Sigmoid colon (tissue), 7 donors: ENCODE data around the gene TMPRSS6. TPM values are rescaled to one million over a fixed set of nuclear protein-coding genes. Genes with fewer than 3 reads are reported as not detected.
A peak's percentile ranks its signal among the peaks of the same experiment; 100 is the strongest.

Source experiments
- DNase-seq: peaks from one replicate; pipeline ENCODE4 v3.0.0-alpha.2; 2019
- H3K27ac ChIP-seq, 4 donors: fragments of 200-600 bp; sonication (generic); one replicate each; pipeline ENCODE4 v1.5.1; 2016 to 2019; ENCODE audit warnings: mild to moderate bottlenecking in 1 of 4
- H3K27me3 ChIP-seq, 3 donors: fragments of 200-600 bp; sonication (generic); one replicate each; pipeline ENCODE4 v1.5.1; 2019; ENCODE audit warnings: mild to moderate bottlenecking in 1 of 3
- H3K36me3 ChIP-seq, 4 donors: fragments of 200-600 bp; sonication (generic); one replicate each; pipeline ENCODE4 v1.5.1; 2016 to 2019
- H3K4me1 ChIP-seq, 4 donors: fragments of 200-600 bp; sonication (generic); one replicate each; pipeline ENCODE4 v1.5.1; 2017 to 2019
- H3K4me3 ChIP-seq, 4 donors: fragments of 200-600 bp; sonication (generic); one replicate each; pipeline ENCODE4 v1.5.1; 2017 to 2019; ENCODE audit warnings: mild to moderate bottlenecking in 2 of 4, moderate library complexity in 1 of 4
- H3K9me3 ChIP-seq, 4 donors: fragments of 200-600 bp in 3 of 4; sonication (generic) in 3 of 4; one replicate each; pipeline versions ENCODE4 v1.5.1 to v1.6.1; 2013 to 2019
- CTCF ChIP-seq, 4 experiments: fragments of 450-650 bp in 3 of 4; fragments of 200-600 bp in 1 of 4; IDR thresholded peaks; one replicate each; pipeline ENCODE4 v1.5.1; 2016 to 2019; ENCODE audit warnings: antibody characterized with exemption in 4 of 4, mild to moderate bottlenecking in 3 of 4, moderate library complexity in 2 of 4
- EP300 ChIP-seq, 4 donors: sonication (generic); formaldehyde crosslinking; IDR thresholded peaks; one replicate each; pipeline ENCODE4 v1.6.1; 2017; ENCODE audit warnings: antibody characterized with exemption in 4 of 4
- POLR2A ChIP-seq, 2 donors: fragments of 450-650 bp; IDR thresholded peaks; one replicate each; pipeline ENCODE4 v1.6.1; 2016; ENCODE audit warnings: antibody characterized with exemption in 2 of 2, mild to moderate bottlenecking in 2 of 2, moderate library complexity in 2 of 2
- POLR2AphosphoS5 ChIP-seq, 4 donors: sonication (generic); formaldehyde crosslinking; IDR thresholded peaks; one replicate each; pipeline ENCODE4 v1.6.1; 2017; ENCODE audit warnings: antibody characterized with exemption in 4 of 4
- WGBS, 2 donors: extraction: QIAGEN DNeasy Blood & Tissue Kit; methylation state at CpG; one replicate each; pipeline ENCODE4 v1.1.7; 2013; 5-methylcytosine and 5-hydroxymethylcytosine counted together
- intact Hi-C: fragments of 100-400 bp; cut with DNase I; formaldehyde crosslinking; loops from one replicate; pipeline ENCODE4 v1.15.1; 2023
- polyA plus RNA-seq, 3 donors: library from polyadenylated mRNA; stranded (reverse); fragments of 200-250 nt; gene quantifications; one replicate each; pipeline ENCODE4 v1.2.3, GENCODE V29; 2013
- total RNA-seq, 4 donors: library from RNA; depleted of rRNA; stranded (reverse); fragments of >200 nt; gene quantifications; one replicate each; pipeline ENCODE4 v1.1.0, GENCODE V29; 2016
- donor health status: healthy with polysubstance abuse.
- donor health status: Bipolar disorder and iron deficiency.
- donor health status: healthy.

TMPRSS6 gene
- total and polyA plus RNA-seq, 7 donors, result 0.79 to 1.8 TPM; not detected in 5

- no peaks in the 10 kb centered on the region for H3K36me3 ChIP-seq
- 17 to 62% methylated on average over 45 of the region's 45 CpGs for WGBS, 2 donors
- DNase-seq, result no peak
- intact Hi-C loops, result loop anchor here (5.0 kb wide), 2 partner anchors 41 to 241 kb away; partner anchors contain the start of gene IFT27
- H3K4me1 ChIP-seq, result peaks cover 0 to 58% (median 46%) of the 10 kb centered on the region in 4 donors
- H3K9me3 ChIP-seq, result no peaks in the 10 kb centered on the region
- peak overlapping the region; percentile 54 to 96 (median 81) for H3K4me3 ChIP-seq
- peak overlapping the region; percentile 88 to 93 (median 89) for H3K27ac ChIP-seq
- no peak for TF ChIP-seq POLR2AphosphoS5 (IDR thresholded peaks at IDR 0.05)
- no peak for TF ChIP-seq EP300 (IDR thresholded peaks at IDR 0.05)
- no peak for TF ChIP-seq CTCF (IDR thresholded peaks at IDR 0.05)
- no peaks in the 10 kb centered on the region for H3K27me3 ChIP-seq
These were observed 91.3 kb downstream of the TMPRSS6 start for GRCh38 chr22:37018086-37018814.

- TF ChIP-seq POLR2AphosphoS5 (IDR thresholded peaks at IDR 0.05), result no peak
- no peak for TF ChIP-seq POLR2A (IDR thresholded peaks at IDR 0.05)
- TF ChIP-seq CTCF (IDR thresholded peaks at IDR 0.05), result no peak
- no peak for TF ChIP-seq EP300 (IDR thresholded peaks at IDR 0.05)
- no peak for DNase-seq
- no peaks in the 10 kb centered on the region for H3K9me3 ChIP-seq
- intact Hi-C loops, result loop anchor here (5.0 kb wide), 2 partner anchors 40 to 240 kb away; partner anchors contain the start of gene IFT27
- peaks cover 0 to 55% (median 44%) of the 10 kb centered on the region in 4 donors for H3K4me1 ChIP-seq
- H3K27ac ChIP-seq, result peak overlapping the region in 1 of 4 donors; percentile 13
- H3K36me3 ChIP-seq, result no peaks in the 10 kb centered on the region
- no peak overlapping the region for H3K4me3 ChIP-seq
- no peaks in the 10 kb centered on the region for H3K27me3 ChIP-seq
- WGBS, 2 donors, result 18 to 71% methylated on average over 10 of the region's 10 CpGs
These were observed 92.2 kb downstream of the TMPRSS6 start for GRCh38 chr22:37017356-37017755.

- Histone ChIP-seq H3K4me3 (no peak overlapping the region), H3K36me3 (no peaks in the 10 kb centered on the region), H3K27me3 (no peaks in the 10 kb centered on the region), H3K4me1 (peaks cover 0 to 50% (median 39%) of the 10 kb centered on the region in 4 donors), H3K27ac (peak overlapping the region in 1 of 4 donors; percentile 13), H3K9me3 (no peaks in the 10 kb centered on the region)
- intact Hi-C loops, result loop anchor here (5.0 kb wide), 2 partner anchors 39 to 239 kb away; partner anchors contain the start of gene IFT27
- WGBS, 2 donors, result 32 to 77% methylated on average over 14 of the region's 14 CpGs
- TF ChIP-seq POLR2A (IDR thresholded peaks at IDR 0.05), result no peak
- no peak for TF ChIP-seq CTCF (IDR thresholded peaks at IDR 0.05)
- no peak for TF ChIP-seq EP300 (IDR thresholded peaks at IDR 0.05)
- no peak for TF ChIP-seq POLR2AphosphoS5 (IDR thresholded peaks at IDR 0.05)
- no peak for DNase-seq
These were observed 93.2 kb downstream of the TMPRSS6 start for GRCh38 chr22:37016134-37016910.

- Histone ChIP-seq H3K27ac (peak overlapping the region in 1 of 4 donors; percentile 29), H3K36me3 (no peaks in the 10 kb centered on the region), H3K4me1 (peaks cover 0 to 42% (median 32%) of the 10 kb centered on the region in 4 donors), H3K9me3 (no peaks in the 10 kb centered on the region), H3K27me3 (no peaks in the 10 kb centered on the region), H3K4me3 (no peak overlapping the region)
- DNase-seq, result no peak
- intact Hi-C loops, result loop anchor here (5.0 kb wide), 2 partner anchors 38 to 238 kb away; partner anchors contain the start of gene IFT27
- TF ChIP-seq POLR2A (IDR thresholded peaks at IDR 0.05), result no peak
- TF ChIP-seq POLR2AphosphoS5 (IDR thresholded peaks at IDR 0.05), result no peak
- TF ChIP-seq CTCF (IDR thresholded peaks at IDR 0.05), result no peak
- TF ChIP-seq EP300 (IDR thresholded peaks at IDR 0.05), result no peak
- WGBS, 2 donors, result 21 to 80% methylated on average over 4 of the region's 4 CpGs
These were observed 94.0 kb downstream of the TMPRSS6 start for GRCh38 chr22:37015587-37015878.

Other genes with a start within 250 kb of the TMPRSS6 start
- 10 to 100 TPM; 13.5 to 19.3 (median 14.8) TPM for gene NCF4, start 248.7 kb downstream of the TMPRSS6 start, total RNA-seq
- gene NCF4, start 248.7 kb downstream of the TMPRSS6 start, polyA plus RNA-seq, result 10 to 100 TPM; 25.2 to 35.8 (median 28.0) TPM
- 1 to 10 TPM; 3.0 to 5.0 (median 3.9) TPM for gene CSF2RB, start 196.1 kb downstream of the TMPRSS6 start, total RNA-seq
- 10 to 100 TPM in 1 of 3 donors, 1 to 10 TPM in 1, under 1 TPM in 1; 0.60 to 11.4 (median 3.7) TPM for gene CSF2RB, start 196.1 kb downstream of the TMPRSS6 start, polyA plus RNA-seq
- gene TST, start 90.3 kb downstream of the TMPRSS6 start, total RNA-seq, result 10 to 100 TPM; 29.1 to 31.4 (median 30.3) TPM
- gene TST, start 90.3 kb downstream of the TMPRSS6 start, polyA plus RNA-seq, result 1,000 to 10,000 TPM in 1 of 3 donors, 100 to 1,000 TPM in 2; 390 to 1,038 (median 663) TPM
- 100 to 1,000 TPM in 3 of 4 donors, 10 to 100 TPM in 1; 94.2 to 143 (median 111) TPM for gene MPST, start 90.0 kb downstream of the TMPRSS6 start, total RNA-seq
- 100 to 1,000 TPM; 241 to 340 (median 304) TPM for gene MPST, start 90.0 kb downstream of the TMPRSS6 start, polyA plus RNA-seq
- gene KCTD17, start 58.0 kb downstream of the TMPRSS6 start, total RNA-seq, result 10 to 100 TPM; 17.8 to 49.0 (median 24.0) TPM
- gene KCTD17, start 58.0 kb downstream of the TMPRSS6 start, polyA plus RNA-seq, result 10 to 100 TPM; 23.4 to 55.5 (median 48.4) TPM
- under 1 TPM in 3 of 4 donors, not detected in 1; under 0.01 to 0.33 (median 0.14) TPM for gene IL2RB, start 40.2 kb upstream of the TMPRSS6 start, total RNA-seq
- 1 to 10 TPM in 1 of 3 donors, under 1 TPM in 2; under 0.01 to 9.7 (median 0.46) TPM for gene IL2RB, start 40.2 kb upstream of the TMPRSS6 start, polyA plus RNA-seq
- 1 to 10 TPM; 1.1 to 5.5 (median 1.6) TPM for gene C1QTNF6, start 78.5 kb upstream of the TMPRSS6 start, total RNA-seq
- gene C1QTNF6, start 78.5 kb upstream of the TMPRSS6 start, polyA plus RNA-seq, result 10 to 100 TPM in 1 of 3 donors, 1 to 10 TPM in 2; 1.8 to 12.1 (median 1.8) TPM
- under 1 TPM in 1 of 4 donors, not detected in 3; 0.36 TPM for gene SSTR3, start 102.8 kb upstream of the TMPRSS6 start, total RNA-seq
- gene SSTR3, start 102.8 kb upstream of the TMPRSS6 start, polyA plus RNA-seq, result 1 to 10 TPM in 1 of 3 donors, not detected in 2; 1.7 TPM
- gene RAC2, start 134.6 kb upstream of the TMPRSS6 start, total RNA-seq, result 1 to 10 TPM; 3.0 to 8.0 (median 5.0) TPM
- 100 to 1,000 TPM in 1 of 3 donors, 10 to 100 TPM in 2; 14.8 to 138 (median 17.4) TPM for gene RAC2, start 134.6 kb upstream of the TMPRSS6 start, polyA plus RNA-seq
- 10 to 100 TPM in 1 of 4 donors, 1 to 10 TPM in 3; 6.1 to 22.0 (median 8.0) TPM for gene CYTH4, start 172.8 kb upstream of the TMPRSS6 start, total RNA-seq
- gene CYTH4, start 172.8 kb upstream of the TMPRSS6 start, polyA plus RNA-seq, result 10 to 100 TPM in 1 of 3 donors, 1 to 10 TPM in 2; 4.2 to 18.8 (median 5.1) TPM